NCI-H2196 treated with DMSO at 0.1 percent for 48 hours (cell line): ENCODE data around the gene PGAP3.

Experiments
- DNase-seq: peaks from one replicate; lab custom pipeline; 2025; ENCODE audit not compliant: unreplicated experiment; lab: John Stamatoyannopoulos, UW

Gene PGAP3

GRCh38 chr17:39624313-39624712, 63.5 kb downstream of the PGAP3 start:
- DNase-seq = no peak

- peak; percentile 33 for DNase-seq
Observed at GRCh38 chr17:39623356-39623950, 64.4 kb downstream of the PGAP3 start.

- DNase-seq = no peak
Observed at GRCh38 chr17:39622380-39623006, 65.4 kb downstream of the PGAP3 start.

- DNase-seq = peak; percentile 43
Observed at GRCh38 chr17:39621523-39622379, 66.1 kb downstream of the PGAP3 start.
